NCI-H774 (cell line): ENCODE data around the gene PTPRJ.

ENCODE experiments used
- DNase-seq: peaks from one replicate; lab custom pipeline; 2025; lab: John Stamatoyannopoulos, UW

The PTPRJ gene

GRCh38 chr11:48040830-48041444 is 60.6 kb downstream of the PTPRJ start:
- DNase-seq: no peak

- no peak for DNase-seq
Observed at GRCh38 chr11:48041877-48042695, 61.7 kb downstream of the PTPRJ start.

GRCh38 chr11:48043111-48043990 is 63.0 kb downstream of the PTPRJ start:
- DNase-seq: no peak

DNA sequence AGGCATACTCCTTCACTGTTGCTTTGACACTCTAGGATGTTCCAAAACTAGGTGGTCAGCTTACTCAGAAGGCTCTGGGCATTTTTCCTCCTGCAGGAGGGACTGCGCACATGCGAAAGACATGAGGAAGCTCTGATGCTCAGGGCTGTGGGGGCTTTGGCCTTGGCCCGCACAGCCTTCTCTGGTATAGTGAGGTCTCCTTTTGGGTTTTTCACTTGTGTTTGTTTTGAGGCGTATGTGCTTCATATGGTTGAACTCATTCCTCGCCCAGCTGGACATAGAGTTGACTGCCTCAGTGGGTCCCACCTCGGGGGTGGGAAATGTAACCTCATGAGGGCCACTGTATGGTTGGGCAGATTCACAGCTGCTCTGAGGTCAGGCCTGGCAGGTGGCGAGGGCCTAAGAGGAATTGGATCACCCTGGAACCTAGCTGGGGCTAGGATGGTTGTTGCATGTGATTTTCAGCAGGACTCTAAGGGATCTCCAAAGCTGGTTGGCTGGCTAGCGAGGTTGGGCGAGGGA is 63.7 kb downstream of the PTPRJ start:
- DNase-seq: no peak

DNA sequence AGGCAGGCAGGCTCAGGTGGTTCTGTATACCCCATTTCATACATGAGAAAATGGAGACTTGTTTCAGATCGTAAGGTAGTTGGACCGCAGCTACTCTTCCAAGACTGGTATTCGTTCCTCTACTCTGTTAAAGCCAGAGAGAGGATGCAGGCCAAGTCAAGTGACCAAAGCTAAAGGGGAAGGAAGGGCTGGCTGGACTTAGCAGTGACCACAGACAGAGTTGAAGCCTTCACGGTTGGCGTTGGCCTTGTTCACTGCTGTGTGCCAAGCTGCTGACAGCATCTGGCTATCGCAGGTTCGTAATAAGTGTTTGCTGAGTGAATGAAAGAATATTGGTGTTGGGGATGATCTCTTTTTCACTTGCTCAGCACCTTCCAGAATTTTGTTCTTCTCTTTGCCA is 64.2 kb downstream of the PTPRJ start:
- no peak for DNase-seq

DNA sequence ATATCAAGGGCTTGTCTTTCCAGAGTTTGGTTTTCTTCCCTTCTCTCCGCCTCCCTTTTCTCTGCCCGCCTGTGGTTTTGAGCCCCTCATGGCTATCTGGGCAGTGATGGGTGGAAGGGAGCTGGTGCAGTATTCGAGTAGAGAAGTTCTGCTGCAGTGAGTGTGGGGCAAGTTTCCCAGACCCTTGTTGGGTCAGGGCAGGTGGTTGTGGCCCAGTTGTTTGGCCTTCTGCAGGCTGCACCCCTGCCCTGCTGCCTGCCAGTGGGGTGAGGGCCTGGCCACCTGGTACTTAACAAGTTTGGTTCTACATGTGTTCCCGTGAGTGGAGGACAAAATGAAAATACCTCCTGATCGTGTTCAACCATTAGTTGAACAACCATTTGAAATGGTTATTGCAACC is 65.2 kb downstream of the PTPRJ start:
- DNase-seq: no peak

- DNase-seq: no peak
Observed at GRCh38 chr11:48047616-48048015, 67.3 kb downstream of the PTPRJ start.

DNA sequence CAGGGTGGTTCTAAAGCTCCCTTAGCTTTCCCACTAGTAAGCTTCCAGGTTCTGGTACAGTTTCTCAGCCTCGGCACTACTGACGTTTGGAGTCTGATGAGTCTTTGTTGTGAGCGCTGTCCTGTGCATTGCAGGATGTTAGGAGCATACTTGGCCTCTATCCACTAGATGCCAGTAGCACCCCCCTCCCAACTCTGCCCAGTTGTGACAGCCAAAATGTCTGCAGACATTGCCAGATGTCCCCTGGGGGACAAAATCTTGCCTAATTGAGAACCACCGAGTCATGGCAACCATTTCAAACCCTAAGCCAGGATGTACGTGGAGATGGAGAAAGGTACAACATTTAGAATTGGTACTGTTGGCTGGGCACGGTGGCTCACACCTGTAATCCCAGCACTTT is 68.7 kb downstream of the PTPRJ start:
- no peak for DNase-seq

GRCh38 chr11:48050304-48050703 is 69.9 kb downstream of the PTPRJ start:
- no peak for DNase-seq

- no peak for DNase-seq
Observed at GRCh38 chr11:48051217-48051830, 71.0 kb downstream of the PTPRJ start.

GRCh38 chr11:48052183-48053044 is 72.1 kb downstream of the PTPRJ start:
- no peak for DNase-seq

DNA sequence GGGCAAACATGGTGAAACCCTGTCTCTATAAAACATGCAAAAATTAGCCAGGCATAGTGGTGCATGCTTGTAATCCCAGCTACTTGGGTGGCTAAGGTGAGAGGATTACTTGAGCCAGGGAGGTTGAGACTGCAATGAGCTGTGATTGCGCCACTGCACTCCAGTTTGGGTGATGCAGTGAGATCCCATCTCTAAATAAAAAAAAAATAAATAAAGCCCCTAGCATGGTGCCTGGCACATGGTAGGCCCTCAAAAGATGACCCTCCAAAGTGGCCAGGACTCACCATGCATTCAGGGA is 74.6 kb downstream of the PTPRJ start:
- no peak for DNase-seq

- no peak for DNase-seq
Observed at GRCh38 chr11:48055292-48056132, 75.2 kb downstream of the PTPRJ start.

GRCh38 chr11:48056325-48057183 is 76.2 kb downstream of the PTPRJ start:
- no peak for DNase-seq

- no peak for DNase-seq
Observed at GRCh38 chr11:48058064-48058463, 77.7 kb downstream of the PTPRJ start.

GRCh38 chr11:48058788-48059187 is 78.4 kb downstream of the PTPRJ start:
- DNase-seq: no peak

DNA sequence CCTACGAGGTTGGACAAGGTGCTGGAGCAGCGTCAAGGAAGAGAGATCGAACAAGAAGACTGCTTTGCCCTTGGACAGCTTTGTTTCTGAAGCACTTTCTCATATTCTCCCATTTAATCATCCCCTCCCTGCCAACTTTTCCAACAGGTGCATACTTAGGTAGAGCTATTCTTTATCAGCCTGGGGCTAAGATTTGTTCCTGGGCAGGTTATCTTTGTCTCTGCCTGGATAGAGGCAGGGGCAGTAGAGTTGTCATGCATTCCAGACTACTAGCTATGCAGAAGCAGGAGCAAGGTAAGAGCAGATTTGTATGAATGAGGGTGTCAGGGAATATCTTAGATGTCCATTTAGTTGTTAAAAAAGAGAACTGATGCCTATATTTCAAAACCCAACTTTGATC is 82.3 kb downstream of the PTPRJ start:
- no peak for DNase-seq

DNA sequence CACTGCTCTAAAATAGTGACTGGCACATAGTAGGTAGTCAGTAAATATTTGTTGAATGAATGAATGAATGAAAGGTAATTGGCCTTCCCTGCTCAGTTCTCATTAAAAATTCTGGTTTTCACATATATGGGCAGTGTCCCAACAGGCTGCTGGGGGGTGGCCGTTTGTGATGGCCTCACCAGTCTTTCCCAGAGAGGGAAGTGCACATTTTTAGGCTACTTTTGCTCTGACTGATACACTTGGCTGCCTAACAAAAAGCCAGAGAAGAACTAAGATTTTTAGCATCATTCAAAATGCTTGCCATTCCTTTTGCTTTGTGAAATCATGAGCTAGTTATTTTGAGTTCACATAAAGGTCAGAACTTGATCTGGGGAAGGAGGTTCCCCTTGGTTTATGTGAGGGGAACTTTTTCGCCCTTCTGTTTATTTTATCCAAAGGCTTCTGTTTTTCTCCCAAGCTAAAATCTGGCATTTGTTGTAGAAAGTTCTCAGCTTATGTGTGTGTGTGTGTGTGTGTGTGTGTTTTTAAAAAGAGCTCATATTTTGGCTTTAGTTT is 83.1 kb downstream of the PTPRJ start:
- DNase-seq: no peak

DNA sequence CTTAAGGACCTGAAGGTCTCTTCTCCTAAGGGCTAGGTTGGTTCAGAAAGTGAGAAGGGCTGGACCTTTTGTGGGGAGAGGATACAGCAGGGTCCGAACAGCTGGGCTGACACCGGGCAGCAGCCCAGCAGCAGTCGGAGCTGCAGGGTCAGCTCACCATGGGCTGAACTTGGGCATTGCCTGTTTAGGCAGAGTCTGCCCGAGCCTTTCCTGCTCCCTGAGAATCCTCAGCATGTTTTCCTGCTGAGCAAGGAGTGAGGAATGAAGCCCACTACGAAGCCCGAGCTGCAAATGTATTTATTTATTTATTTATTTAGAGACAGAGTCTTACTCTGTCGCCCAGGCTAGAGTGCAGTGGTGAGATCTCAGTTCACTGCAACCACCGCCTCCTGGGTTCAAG is 83.9 kb downstream of the PTPRJ start:
- DNase-seq: no peak
